Stimulated activated CD8-positive, alpha-beta memory T cell treated with anti-CD3 and anti-CD28 coated beads, Interleukin-4, amount 100 ng/mL, for 1 hour (primary cell): ENCODE results near the gene ADGRG3.

Experiments
- DNase-seq, 2 donors: peaks; one replicate each; pipeline ENCODE4 v3.0.0-alpha.2; 2020; ENCODE audit warnings: low read depth in 2 of 2, low spot score in 1 of 2

ADGRG3 gene

GRCh38 chr16:57668263-57668571 lies at the start of gene ADGRG3:
TSS of gene ADGRG3 (plus strand) at chr16:57668306. CDS start at chr16:57668348, 42 bp downstream.
- no peak for DNase-seq

GRCh38 chr16:57619133-57619605 lies 48.9 kb upstream of the ADGRG3 start:
- DNase-seq, result no peak

GRCh38 chr16:57619606-57620334 lies 48.3 kb upstream of the ADGRG3 start:
- no peak for DNase-seq

- DNase-seq, result no peak
Observed at GRCh38 chr16:57620335-57621231, 47.5 kb upstream of the ADGRG3 start.

- DNase-seq, result no peak
Observed at GRCh38 chr16:57621521-57622271, 46.4 kb upstream of the ADGRG3 start.

- no peak for DNase-seq
Observed at GRCh38 chr16:57622361-57623250, 45.5 kb upstream of the ADGRG3 start.

- no peak for DNase-seq
Observed at GRCh38 chr16:57623251-57624043, 44.7 kb upstream of the ADGRG3 start.

- no peak for DNase-seq
Observed at GRCh38 chr16:57624044-57624688, 43.9 kb upstream of the ADGRG3 start.

GRCh38 chr16:57624806-57625500 lies 43.2 kb upstream of the ADGRG3 start:
- DNase-seq, result no peak

- no peak for DNase-seq
Observed at GRCh38 chr16:57626420-57627170, 41.5 kb upstream of the ADGRG3 start.

GRCh38 chr16:57627184-57627871 lies 40.8 kb upstream of the ADGRG3 start:
- no peak for DNase-seq

- DNase-seq, result no peak
Observed at GRCh38 chr16:57628008-57628781, 39.9 kb upstream of the ADGRG3 start, which contains the start of gene ADGRG1. TSS of gene ADGRG1 (plus strand) at chr16:57628630. CDS start at chr16:57650288, 21,658 bp downstream.

GRCh38 chr16:57628783-57629293 lies 39.3 kb upstream of the ADGRG3 start:
- DNase-seq, result no peak

GRCh38 chr16:57629516-57630406 lies 38.3 kb upstream of the ADGRG3 start:
- DNase-seq, result no peak

- DNase-seq, result no peak
Observed at GRCh38 chr16:57630407-57630797, 37.7 kb upstream of the ADGRG3 start.
